HG03103 (cell line): ENCODE data around the gene CCDC146.
"Not testable (repeated sequence)": the region's sequence is repeated elsewhere in the genome, so short reads cannot be mapped to it uniquely, and the experiment has no call there.

Source experiments
- ATAC-seq: cut with Tn5 transposase; IDR thresholded peaks from one replicate; pipeline ENCODE4 v1.9.1; 2021; ENCODE audit warnings: low read depth; ENCODE audit not compliant: unreplicated experiment

Gene CCDC146, protein sequence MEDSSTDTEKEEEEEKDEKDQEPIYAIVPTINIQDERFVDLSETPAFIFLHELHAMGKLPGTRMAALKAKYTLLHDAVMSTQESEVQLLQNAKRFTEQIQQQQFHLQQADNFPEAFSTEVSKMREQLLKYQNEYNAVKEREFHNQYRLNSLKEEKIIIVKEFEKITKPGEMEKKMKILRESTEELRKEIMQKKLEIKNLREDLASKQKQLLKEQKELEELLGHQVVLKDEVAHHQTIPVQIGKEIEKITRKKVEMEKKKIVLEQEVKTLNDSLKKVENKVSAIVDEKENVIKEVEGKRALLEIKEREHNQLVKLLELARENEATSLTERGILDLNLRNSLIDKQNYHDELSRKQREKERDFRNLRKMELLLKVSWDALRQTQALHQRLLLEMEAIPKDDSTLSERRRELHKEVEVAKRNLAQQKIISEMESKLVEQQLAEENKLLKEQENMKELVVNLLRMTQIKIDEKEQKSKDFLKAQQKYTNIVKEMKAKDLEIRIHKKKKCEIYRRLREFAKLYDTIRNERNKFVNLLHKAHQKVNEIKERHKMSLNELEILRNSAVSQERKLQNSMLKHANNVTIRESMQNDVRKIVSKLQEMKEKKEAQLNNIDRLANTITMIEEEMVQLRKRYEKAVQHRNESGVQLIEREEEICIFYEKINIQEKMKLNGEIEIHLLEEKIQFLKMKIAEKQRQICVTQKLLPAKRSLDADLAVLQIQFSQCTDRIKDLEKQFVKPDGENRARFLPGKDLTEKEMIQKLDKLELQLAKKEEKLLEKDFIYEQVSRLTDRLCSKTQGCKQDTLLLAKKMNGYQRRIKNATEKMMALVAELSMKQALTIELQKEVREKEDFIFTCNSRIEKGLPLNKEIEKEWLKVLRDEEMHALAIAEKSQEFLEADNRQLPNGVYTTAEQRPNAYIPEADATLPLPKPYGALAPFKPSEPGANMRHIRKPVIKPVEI

DNA sequence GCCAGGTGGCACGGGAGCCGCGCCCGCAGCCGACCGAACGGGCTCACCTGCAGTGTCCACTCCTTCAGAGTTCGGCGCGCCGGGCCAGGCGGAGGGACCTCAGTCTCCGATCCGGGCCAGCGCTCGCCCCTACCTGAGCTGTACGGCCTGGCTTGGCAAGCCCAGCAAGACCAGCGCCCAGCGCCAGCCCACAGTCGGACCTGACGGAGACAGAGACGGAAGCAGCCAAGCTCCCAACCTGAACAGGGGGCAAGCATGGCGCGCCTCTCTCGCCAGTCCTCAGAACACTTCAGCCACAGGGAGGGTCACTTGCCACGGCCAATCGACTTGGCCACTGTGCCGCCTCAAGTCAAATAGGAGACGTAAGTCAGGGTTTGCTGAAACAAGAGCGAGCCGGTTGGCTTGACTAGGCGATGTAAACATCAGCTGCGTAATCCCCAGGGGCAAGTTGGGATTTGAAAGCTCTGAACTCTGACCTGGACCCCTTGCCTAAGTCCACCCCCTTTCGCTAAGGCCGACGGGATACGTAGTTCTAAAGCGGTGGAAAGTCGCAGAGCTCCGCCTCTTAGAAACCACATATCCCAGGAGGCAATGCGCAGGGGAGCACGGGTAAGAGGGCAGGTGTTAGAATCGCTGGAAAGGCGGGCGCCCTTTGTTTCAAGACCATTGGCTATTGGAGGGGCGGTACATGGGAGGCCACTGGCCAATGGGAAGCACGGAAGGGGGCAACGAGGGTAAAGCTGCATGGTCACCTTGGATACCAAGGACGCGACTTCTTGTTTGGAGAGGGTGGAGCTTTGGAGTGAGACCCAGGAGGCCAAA, at the start of gene CCDC146:
CCDC146 (plus strand) TSS at position 756 of the 822 bp plus-strand sequence. CDS start 45,054 bp downstream, outside the sequence.
- peak; percentile 98 for ATAC-seq

GRCh38 chr7:77074786-77075396, 47.5 kb upstream of the CCDC146 start:
- ATAC-seq, result not testable (repeated sequence)

GRCh38 chr7:77077060-77077459, 45.4 kb upstream of the CCDC146 start:
- ATAC-seq, result not testable (repeated sequence)

DNA sequence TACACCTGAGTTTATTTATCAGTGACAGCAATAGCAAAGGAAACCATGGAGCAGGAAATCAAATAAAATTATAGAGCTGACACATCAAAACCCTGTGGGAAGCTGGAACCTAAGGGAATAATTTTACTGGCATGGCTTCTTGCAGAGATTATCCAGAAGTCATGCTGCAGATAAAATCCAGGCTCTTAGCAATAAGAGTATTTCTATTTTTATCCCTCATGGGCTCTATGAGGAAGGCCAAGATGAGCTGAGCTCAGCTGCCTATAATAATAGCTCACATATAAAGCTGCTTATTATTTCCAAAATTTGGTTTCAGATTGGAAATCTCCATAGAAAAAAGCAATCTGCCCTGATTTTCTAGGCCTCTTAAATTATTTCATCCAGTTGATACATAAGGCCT, 43.3 kb upstream of the CCDC146 start:
- not testable (repeated sequence) for ATAC-seq

DNA sequence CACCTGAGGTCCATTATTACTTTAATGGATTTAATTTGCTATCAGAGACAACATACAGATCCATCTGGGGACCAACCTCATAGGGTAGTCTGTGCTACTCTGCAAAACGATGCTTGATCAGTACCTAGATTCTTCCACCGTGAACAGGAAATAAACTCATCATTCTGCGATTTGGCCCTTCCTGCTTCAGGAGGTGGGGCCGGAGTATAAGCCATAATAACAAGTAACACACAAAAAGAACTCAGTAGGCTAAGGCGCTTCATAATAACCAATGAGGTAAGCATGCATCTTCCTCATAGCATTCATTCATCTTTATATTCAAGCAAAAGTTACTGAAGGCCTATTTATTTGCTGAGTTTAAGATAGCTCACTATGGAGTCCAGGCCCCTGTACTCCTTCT, 42.8 kb upstream of the CCDC146 start:
- ATAC-seq, result not testable (repeated sequence)

GRCh38 chr7:77080236-77080635, 42.2 kb upstream of the CCDC146 start:
- ATAC-seq, result not testable (repeated sequence)

DNA sequence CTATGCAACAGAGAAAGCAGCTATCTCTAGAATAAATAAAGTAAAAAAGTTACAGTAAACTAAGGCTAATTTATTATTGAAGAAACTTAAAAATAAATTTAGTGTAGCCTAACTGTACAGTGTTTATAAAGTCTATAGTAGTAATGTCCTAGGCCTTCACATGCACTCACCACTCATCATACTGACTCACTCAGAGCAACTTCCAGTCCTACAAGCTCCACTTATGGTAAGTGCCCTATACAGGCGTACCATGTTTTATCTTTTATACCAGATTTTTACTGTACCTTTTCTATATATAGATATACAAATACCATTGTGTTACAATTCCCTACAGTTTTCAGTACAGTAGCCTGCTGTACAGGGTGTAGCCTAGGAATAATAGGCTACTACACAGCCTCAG, 40.2 kb upstream of the CCDC146 start:
- ATAC-seq, result not testable (repeated sequence)

DNA sequence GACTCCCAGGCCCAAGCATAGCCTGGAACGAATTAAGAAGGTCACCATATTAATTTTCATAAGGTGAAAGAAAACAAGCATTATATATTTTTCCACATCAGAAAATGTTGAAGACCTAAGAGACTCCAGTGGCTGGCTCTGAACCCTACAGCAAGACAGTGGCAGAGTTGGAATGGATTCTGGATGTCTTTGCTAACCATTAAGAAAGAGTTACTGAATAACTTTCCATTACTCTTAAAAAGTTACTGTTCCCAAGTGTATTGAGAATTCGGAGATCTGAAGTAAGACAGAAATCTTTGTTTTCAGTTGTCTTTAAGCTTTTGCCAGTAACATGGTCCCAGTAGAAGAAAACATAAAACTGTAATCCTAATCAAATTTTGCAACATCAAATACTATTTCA, 30.1 kb upstream of the CCDC146 start:
- ATAC-seq, result not testable (repeated sequence)

- not testable (repeated sequence) for ATAC-seq
These were observed 21.9 kb upstream of the CCDC146 start for GRCh38 chr7:77100501-77100900.

DNA sequence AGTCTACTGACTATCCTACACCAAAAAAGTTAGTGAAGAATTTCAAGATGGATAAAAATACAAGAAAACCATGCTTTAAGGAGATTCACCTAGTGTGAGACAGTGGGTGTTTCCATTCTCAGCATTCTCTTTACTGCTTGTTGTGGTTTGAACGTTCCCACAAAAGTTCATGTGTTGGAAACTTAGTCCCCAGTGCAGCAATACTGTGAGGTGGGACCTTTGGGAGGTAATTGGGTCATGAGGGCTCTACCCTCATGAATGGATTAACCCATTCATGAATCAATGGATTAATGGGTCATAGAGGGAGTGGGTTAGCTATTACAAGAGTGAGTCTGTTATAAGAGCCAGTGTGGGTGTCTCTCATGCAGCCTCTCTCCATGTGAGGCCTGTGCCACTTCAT, 21.2 kb upstream of the CCDC146 start:
- not testable (repeated sequence) for ATAC-seq

DNA sequence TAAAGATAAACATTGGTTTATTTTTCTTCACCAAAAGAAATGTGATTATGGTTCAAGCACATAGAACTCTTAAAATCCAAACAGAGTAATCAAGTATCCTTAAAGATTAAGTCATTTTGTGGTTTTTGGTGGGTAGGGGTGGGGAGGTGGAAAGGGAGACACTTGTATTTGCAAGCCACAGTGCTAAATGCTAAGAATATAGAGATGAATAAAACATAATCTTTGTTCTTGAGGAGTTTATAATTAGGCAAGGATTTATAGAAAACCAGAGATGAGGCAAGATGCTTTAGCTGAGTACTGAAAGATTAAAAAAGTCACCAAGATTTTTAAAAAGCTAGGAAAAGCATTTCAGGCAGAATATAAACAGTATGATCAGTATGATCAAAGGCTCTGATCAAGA, 19.7 kb upstream of the CCDC146 start:
- ATAC-seq, result not testable (repeated sequence)

DNA sequence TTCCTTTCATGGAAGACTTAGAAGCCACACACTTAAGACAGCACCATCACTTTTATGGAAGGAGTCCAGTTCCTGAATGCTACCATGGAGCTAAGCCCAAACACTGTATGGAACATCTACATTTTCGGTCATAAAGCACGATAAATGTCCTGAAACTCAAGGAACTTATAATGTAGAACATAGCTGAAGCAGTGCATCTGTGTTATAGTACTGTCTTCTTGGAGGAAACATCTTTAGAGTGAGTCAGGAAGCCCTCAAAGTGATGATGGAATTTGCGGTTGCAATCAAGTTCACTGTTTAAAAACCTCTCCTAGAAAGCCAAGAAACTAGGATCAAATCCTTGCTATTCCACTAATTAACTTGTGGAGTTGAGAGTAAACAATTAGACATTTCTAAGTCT, 16.5 kb upstream of the CCDC146 start:
- ATAC-seq, result not testable (repeated sequence)

GRCh38 chr7:77107659-77108058, 14.8 kb upstream of the CCDC146 start:
- not testable (repeated sequence) for ATAC-seq

- not testable (repeated sequence) for ATAC-seq
These were observed 14.1 kb upstream of the CCDC146 start for GRCh38 chr7:77108362-77108761.

DNA sequence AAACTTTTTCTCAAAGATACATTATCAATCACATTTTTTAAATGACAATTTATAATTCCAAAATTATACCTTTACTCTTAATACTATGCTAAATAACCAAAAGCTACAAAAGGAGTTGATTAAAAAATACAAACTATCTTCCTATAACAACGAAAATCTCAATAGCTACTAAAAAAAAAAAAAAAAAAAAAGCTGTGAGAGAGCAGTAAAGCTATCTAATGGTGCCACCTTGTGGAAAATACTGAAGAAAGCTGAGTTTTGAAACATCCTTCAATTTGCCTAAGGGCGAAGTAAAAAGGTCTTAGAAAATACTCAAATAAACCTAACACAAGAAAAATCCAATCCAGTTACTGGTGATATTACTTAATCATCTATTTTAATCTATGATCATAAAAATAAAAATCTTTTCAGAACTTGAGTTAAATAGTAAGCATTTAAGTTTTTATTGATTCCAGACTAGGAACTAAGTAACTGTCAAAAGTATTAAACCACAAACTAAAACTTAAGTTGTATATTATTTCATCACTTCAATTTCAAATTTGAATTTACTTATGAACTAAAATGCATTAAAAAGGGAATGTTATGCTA, 9.6 kb upstream of the CCDC146 start:
- not testable (repeated sequence) for ATAC-seq

- ATAC-seq, result not testable (repeated sequence)
These were observed 3.1 kb downstream of the CCDC146 start for GRCh38 chr7:77125486-77125885.

- not testable (repeated sequence) for ATAC-seq
These were observed 4.6 kb downstream of the CCDC146 start for GRCh38 chr7:77127009-77127408.

DNA sequence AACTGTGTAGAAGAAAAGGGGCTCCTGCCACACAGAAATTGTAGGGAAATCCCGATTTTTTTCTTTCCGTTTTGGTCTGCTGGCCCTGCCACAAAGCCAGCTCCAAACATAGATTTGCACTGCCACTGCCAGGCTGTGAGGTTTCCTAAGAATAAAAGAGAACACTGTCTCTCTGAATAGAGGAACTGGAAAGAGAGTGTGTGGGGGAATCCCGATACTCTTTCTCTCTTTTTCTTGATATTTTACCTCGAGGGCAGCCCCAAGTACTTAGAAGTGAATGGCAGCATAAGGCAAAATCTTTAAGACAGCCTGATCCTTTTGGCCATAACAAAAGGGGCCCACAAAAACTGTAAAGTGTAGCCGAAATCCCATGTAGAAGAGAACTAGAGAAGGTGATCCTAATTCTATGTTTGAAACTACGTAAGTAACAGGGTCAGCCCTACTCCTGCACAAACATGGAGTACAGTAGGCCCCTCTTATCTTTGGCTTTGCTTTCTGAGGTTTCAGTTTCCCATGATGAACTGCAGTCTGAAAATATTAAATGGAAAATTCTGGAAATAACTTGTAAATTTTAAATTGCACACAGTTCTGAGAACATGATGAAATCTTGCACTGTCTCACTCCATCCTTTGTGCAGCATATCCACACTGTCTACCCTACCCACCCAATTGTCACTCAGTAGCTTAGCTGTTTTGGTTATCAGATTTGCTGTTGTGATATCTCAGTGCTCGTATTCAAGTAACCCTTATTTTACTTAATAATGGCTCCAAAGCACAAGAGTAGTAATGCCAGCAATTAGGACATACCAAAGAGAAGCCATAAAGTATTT, 6.4 kb downstream of the CCDC146 start:
- ATAC-seq, result not testable (repeated sequence)

- not testable (repeated sequence) for ATAC-seq
These were observed 9.4 kb downstream of the CCDC146 start for GRCh38 chr7:77131781-77132180.
